Measurements from ENCODE around the gene SIRPA.

- peak; percentile 70 for TF ChIP-seq CTCF (IDR thresholded peaks at IDR 0.05; ENCODE audit: poor library complexity, severe bottlenecking)
- TF ChIP-seq EP300 (conservative IDR thresholded peaks at IDR 0.05; ENCODE audit: poor library complexity, severe bottlenecking) = no peak
- TF ChIP-seq POLR2AphosphoS5 (IDR thresholded peaks at IDR 0.05) = no peak
- TF ChIP-seq REST (IDR thresholded peaks at IDR 0.05; ENCODE audit: borderline replicate concordance) = no peak
These were observed 5.2 kb downstream of the SIRPA start for GRCh38 chr20:1900321-1900801.

Data from neural cell (in vitro differentiated cells).